CD4-positive, alpha-beta T cell treated with Interferon gamma for 1 hour (primary cell): ENCODE data around the gene USP32.

ENCODE experiments used
- DNase-seq: peaks from one replicate; pipeline ENCODE4 v3.0.0-alpha.2; 2020

The USP32 gene

GRCh38 chr17:60148373-60148772 is 243.6 kb downstream of the USP32 start:
- no peak for DNase-seq

GRCh38 chr17:60147553-60148223 is 244.2 kb downstream of the USP32 start:
- no peak for DNase-seq

DNA sequence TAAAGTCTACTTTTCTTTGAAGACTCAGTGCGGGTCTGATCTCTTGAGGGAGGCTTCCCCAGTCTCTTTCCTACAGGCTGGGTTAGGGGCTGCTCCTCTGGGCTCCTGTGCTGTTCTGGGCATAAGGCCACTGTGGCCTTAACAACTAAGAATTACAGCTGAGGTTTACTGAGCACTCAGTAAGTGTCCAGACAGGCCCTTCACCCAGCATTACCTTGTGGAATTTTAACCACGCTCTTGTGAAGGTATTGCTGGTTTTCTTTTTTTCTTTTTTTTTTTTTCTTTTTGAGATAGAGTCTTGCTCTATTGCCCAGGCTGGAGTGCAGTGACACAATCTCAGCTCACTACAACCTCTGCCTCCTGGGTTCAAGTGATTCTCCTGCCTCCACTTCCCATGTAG is 245.7 kb downstream of the USP32 start:
- no peak for DNase-seq

GRCh38 chr17:60145006-60145935 is 246.7 kb downstream of the USP32 start:
- DNase-seq: no peak

DNA sequence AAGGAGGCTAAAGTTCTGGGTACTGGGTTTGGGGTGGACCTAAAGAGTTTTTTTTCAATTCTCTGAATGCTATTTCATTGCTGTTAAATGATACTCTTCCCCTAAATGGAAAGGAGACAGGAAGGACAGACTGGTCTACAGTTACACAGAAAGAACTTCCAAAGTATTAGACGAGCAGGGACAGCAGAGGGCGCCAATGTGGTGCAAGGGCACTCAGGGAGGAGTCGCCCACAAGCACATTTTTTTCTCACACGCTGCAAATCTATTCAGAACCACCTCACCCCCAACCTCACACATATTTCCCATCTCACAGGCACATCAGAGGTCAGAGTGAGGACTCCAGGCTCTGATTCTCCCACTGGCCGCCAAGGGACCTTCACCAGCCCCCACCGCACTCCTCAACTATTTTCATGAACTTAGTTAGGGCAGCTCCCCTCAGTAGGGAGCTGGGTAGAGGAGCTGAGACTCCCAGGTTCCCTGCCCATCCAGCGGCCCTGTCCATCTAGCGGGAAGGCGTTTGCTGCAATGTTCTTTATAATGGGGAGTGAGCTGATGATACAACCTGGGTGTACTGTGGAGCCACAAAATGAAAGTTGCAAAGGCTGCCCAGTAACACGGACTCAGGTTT is 248.9 kb downstream of the USP32 start:
- DNase-seq: peak; percentile 60

- DNase-seq: no peak
Measured at GRCh38 chr17:60141111-60142018, 250.6 kb downstream of the USP32 start.

DNA sequence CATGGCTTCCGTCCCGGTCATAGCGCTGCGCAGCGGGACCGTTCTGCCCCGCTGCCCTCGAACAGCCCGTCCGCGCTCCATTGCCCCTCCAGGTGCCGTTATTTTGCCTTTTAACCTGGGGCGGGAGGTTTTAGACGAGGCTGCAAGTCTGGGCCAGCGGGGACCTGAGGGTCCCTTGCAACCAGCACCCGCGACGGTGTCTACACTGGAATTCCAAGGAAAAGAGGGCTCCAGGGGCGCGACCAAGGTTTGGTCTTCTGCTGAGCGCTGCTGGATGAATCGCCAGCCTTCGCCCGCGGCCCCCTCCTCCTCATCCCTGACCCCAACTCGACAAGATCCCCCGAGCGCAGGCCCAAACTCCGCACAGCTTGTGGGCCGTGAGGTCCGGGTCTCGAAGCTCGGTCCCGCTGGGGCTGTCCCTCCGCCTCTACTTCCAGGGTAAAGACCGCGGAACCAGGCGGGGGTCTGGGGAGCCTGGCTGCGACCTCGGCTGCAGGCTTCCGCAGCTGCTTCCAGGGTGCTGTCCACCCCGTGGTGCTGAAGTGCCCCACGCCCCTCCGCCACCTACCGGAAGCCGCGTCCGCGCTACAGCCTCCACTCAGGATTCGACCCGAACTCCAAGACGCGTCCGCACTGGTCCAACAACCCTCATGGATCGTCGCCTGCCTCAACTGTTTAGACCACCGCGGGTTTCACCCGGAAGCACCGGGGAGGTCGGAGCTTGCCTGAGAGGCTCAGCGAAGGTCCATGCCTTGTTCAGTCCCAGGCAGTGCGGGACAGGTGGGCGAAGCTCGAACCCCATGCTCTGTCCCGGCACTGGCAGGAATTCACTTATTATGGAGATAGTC is 252.3 kb downstream of the USP32 start:
- DNase-seq: peak; percentile 57

DNA sequence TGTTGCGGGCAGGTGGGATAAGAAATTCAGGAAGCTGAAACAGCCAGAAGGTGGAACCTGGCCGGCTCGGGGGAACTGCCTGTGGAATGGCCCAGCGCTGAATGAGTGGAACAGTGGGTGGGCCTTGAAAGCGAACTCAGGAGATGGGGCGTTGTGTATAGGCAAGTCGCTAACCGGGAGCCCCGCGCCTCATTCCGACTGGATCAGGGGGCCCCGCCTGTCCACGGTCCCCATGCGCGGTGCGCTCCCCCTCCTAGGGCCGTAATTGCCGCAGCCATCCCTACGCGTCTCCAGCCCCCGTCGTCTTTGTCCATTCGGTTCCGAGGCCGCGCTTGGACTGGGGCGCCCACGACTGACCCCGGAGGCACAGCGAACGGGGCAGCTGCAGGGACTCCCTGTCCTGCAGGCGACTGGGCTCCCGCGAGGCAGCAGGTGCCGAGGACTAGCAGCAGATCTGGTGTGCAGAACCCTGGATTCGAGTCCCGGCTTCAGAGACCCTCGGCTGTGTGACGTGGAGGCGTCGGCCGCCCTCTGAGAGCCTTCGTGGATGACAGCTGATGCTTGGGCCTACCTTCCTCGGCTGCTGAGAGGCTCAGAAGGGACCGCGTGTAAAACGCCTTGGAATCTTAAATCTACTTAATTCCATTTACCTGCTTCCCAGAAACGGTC is 253.0 kb downstream of the USP32 start:
- DNase-seq: no peak

- no peak for DNase-seq
Measured at GRCh38 chr17:60137731-60138130, 254.2 kb downstream of the USP32 start.

GRCh38 chr17:60135951-60136666 is 255.8 kb downstream of the USP32 start:
- no peak for DNase-seq

GRCh38 chr17:60135151-60135950 is 256.6 kb downstream of the USP32 start:
- DNase-seq: peak; percentile 78

GRCh38 chr17:60134396-60135150 is 257.4 kb downstream of the USP32 start:
- no peak for DNase-seq

DNA sequence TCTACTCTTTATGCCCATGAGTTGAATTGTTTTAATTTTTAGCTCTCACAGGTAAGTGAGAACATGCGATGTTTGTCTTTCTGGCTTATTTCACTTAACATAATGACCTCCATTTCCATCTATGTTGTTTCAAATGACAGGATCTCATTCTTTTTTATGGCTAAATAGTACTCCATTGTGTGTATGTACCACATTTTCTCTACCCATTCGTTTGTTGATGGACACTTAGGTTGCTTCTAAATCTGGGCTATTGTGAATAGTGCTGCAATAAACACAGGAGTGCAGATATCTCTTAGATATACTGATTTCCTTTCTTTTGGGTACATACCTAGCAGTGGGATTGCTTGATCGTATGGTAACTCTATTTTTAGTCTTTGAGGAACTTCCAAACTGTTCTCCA is 261.5 kb downstream of the USP32 start:
- DNase-seq: no peak

DNA sequence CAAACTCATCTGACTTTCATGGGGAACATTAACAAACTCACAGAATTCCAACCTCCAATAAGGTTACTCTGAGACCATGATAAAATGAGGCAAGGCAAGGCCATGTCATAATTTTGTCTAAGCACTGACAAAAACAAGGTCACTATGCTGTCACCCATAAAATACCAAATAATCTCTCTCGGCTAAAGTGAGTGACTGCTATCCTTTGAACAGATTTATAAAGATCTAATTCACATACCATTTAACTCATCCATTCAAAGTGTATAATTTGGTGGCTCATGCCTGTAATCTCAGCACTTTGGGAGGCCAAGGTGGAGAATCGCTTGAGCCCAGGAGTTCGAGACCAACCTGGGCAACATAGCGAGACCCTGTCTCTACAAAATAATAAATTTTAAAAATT is 262.8 kb downstream of the USP32 start:
- no peak for DNase-seq
